Lung (tissue), 12 donors: ENCODE data around the gene COQ3. TPM values are rescaled to one million over a fixed set of nuclear protein-coding genes. Genes with fewer than 3 reads are reported as not detected.

ENCODE experiments used
- ATAC-seq: fragments of 200-7000 bp; cut with Tn5 transposase; one replicate; pipeline ENCODE4 v1.9.1; 2020; ENCODE audit warnings: moderate number of reproducible peaks; ENCODE audit not compliant: insufficient read depth, low FRiP score
- DNase-seq, 3 donors: peaks; one replicate each; pipeline ENCODE4 v3.0.0-alpha.2; 2013 to 2017
- H3K27ac ChIP-seq, 2 donors: one replicate each; pipeline ENCODE4 v1.5.1; 2013; ENCODE audit warnings: mild to moderate bottlenecking in 2 of 2, moderate library complexity in 2 of 2, control low read depth in 1 of 2, inconsistent platforms in 1 of 2, low read depth in 1 of 2, low read length in 1 of 2
- H3K27me3 ChIP-seq, 3 donors: one replicate each; pipeline ENCODE4 v1.5.1; 2013; ENCODE audit warnings: low read length in 2 of 3; ENCODE audit not compliant: control insufficient read depth in 3 of 3, insufficient read depth in 3 of 3
- H3K36me3 ChIP-seq, 4 donors: one replicate each; pipeline ENCODE4 v1.5.1; 2013; ENCODE audit warnings: low read length in 4 of 4, mild to moderate bottlenecking in 1 of 4, moderate library complexity in 1 of 4; ENCODE audit not compliant: control insufficient read depth in 4 of 4, insufficient read depth in 4 of 4
- H3K4me1 ChIP-seq, 5 donors: one replicate each; pipeline ENCODE4 v1.5.1; 2013; ENCODE audit warnings: low read length in 5 of 5, mild to moderate bottlenecking in 2 of 5, moderate library complexity in 1 of 5; ENCODE audit not compliant: control insufficient read depth in 5 of 5, insufficient read depth in 5 of 5
- H3K4me3 ChIP-seq: one replicate; pipeline ENCODE4 v1.5.1; 2013; ENCODE audit warnings: mild to moderate bottlenecking, control low read depth, moderate library complexity
- H3K9ac ChIP-seq, 2 donors: one replicate each; pipeline ENCODE4 v1.5.1; 2013; ENCODE audit warnings: low read length in 2 of 2, control low read depth in 1 of 2; ENCODE audit not compliant: insufficient read depth in 1 of 2
- H3K9me3 ChIP-seq, 4 donors: one replicate each; pipeline ENCODE4 v1.5.1; 2013; ENCODE audit warnings: low read length in 3 of 4, mild to moderate bottlenecking in 1 of 4, moderate library complexity in 1 of 4; ENCODE audit not compliant: control insufficient read depth in 4 of 4, insufficient read depth in 3 of 4
- WGBS, 2 donors: extraction: QIAGEN DNeasy Blood & Tissue Kit; methylation state at CpG; one replicate each; pipeline ENCODE4 v1.1.7; 2013; 5-methylcytosine and 5-hydroxymethylcytosine counted together
- polyA plus RNA-seq, 2 donors: library from polyadenylated mRNA; stranded (reverse); fragments of 200-250 nt; gene quantifications; one replicate each; pipeline ENCODE4 v1.2.1, GENCODE V29; 2013
- total RNA-seq, 2 donors: library from RNA; depleted of rRNA in 1 of 2; stranded (reverse); fragments of >200 nt in 1 of 2; gene quantifications; one replicate each; pipeline ENCODE4 v1.2.1, GENCODE V29; 2014 to 2021
- TF ChIP-seq, protein P1 (sequence below): IDR thresholded peaks from 2 replicates; pipeline ENCODE4 v1.5.1; 2012; ENCODE audit warnings: mild to moderate bottlenecking; ENCODE audit errors: control extremely low read depth, extremely low read depth
- donor health status: control.
- donor health status: control.
- donor health status: Bipolar disorder and iron deficiency.
- donor health status: healthy.
- donor health status: DM: yes; HTN: yes; CAD: no.

The COQ3 gene
- total and polyA plus RNA-seq, 4 donors = 2.8 to 11.7 (median 5.9) TPM

DNA sequence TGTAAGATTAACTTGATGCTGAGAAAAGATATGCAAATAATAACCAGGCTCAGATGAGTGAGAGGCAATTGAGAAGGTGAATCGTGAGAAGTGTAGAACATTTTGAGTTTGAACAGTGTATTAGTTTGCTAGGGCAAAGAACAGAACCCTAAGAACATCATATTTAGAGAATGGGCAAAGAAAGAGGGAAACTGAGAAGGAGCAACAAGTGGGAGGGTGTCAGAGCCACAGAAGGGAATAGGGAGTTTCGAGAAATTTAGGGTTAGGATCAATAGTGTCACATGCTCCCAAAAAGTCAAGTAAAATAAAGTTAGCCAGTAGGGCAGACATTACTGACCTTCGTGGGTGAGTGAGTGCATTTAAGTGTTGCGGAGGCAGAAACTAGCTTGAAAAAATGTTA, 39.0 kb downstream of the COQ3 start:
- no peak overlapping the region for H3K4me3 ChIP-seq
- no peak for ATAC-seq
- H3K36me3 ChIP-seq = no peaks in the 10 kb centered on the region
- no peak overlapping the region for H3K9ac ChIP-seq
- DNase-seq = no peak
- WGBS, 2 donors = 75 to 76% methylated on average over 4 of the region's 4 CpGs
- peaks cover 0 to 8% (median 0%) of the 10 kb centered on the region in 3 donors for H3K27me3 ChIP-seq
- no peaks in the 10 kb centered on the region for H3K9me3 ChIP-seq
- peaks cover 0 to 5% (median 0%) of the 10 kb centered on the region in 5 donors for H3K4me1 ChIP-seq
- TF ChIP-seq, protein P1, sequence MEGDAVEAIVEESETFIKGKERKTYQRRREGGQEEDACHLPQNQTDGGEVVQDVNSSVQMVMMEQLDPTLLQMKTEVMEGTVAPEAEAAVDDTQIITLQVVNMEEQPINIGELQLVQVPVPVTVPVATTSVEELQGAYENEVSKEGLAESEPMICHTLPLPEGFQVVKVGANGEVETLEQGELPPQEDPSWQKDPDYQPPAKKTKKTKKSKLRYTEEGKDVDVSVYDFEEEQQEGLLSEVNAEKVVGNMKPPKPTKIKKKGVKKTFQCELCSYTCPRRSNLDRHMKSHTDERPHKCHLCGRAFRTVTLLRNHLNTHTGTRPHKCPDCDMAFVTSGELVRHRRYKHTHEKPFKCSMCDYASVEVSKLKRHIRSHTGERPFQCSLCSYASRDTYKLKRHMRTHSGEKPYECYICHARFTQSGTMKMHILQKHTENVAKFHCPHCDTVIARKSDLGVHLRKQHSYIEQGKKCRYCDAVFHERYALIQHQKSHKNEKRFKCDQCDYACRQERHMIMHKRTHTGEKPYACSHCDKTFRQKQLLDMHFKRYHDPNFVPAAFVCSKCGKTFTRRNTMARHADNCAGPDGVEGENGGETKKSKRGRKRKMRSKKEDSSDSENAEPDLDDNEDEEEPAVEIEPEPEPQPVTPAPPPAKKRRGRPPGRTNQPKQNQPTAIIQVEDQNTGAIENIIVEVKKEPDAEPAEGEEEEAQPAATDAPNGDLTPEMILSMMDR = no peak
- no peak overlapping the region for H3K27ac ChIP-seq

DNA sequence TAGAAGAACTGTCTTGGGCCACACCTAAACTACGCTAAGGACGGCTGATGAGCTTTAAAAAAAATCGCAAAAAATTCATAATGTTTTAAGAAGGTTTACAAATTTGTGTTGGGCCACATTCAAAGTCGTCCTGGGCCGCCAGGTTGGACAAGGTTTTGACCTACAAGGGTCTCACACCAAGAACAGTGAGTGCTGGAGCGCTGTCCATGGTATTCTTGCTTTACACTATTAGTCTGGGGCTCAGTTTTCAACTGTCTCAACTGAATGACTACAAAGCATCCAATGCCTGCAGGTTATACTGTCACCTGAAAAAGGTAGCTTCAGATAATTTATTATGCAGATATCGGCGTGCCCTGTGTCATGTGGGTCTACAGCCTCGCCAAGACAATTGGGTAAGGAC, 40.9 kb downstream of the COQ3 start:
- Histone ChIP-seq H3K4me3 (no peak overlapping the region), H3K27ac (no peak overlapping the region), H3K36me3 (no peaks in the 10 kb centered on the region), H3K9me3 (no peaks in the 10 kb centered on the region), H3K9ac (no peak overlapping the region), H3K27me3 (peaks cover 0 to 8% (median 3%) of the 10 kb centered on the region in 3 donors), H3K4me1 (peaks cover 0 to 16% (median 0%) of the 10 kb centered on the region in 5 donors)
- TF ChIP-seq, protein P1 = no peak
- peak in 2 of 3 donors; percentile 9 to 44 for DNase-seq
- no peak for ATAC-seq
- WGBS, 2 donors = 75 to 78% methylated on average over 9 of the region's 9 CpGs

DNA sequence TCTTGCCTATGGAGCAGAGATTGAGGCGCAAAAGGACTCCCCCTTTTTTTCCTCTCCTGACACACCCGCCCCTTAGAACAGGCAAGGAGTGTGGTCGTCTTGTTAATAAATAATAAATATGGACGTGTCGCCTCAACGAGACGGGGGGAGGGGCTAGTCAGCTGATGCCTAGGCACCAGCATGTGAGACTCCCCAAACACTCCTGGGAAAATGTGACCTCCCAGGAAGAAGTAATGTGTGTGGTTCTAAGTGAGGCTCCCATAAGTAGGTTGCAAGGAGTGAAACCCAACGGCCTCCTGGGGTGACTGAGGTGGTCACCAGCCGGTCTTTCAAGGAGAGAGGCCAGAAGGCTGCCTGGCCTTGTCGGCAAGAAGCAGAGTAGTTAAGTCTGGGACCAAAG, 43.4 kb downstream of the COQ3 start:
- no peaks in the 10 kb centered on the region for H3K9me3 ChIP-seq
- 25 to 26% methylated on average over 10 of the region's 10 CpGs for WGBS, 2 donors
- no peak overlapping the region for H3K9ac ChIP-seq
- no peak for ATAC-seq
- TF ChIP-seq, protein P1 = no peak
- H3K4me3 ChIP-seq = no peak overlapping the region
- peaks cover 0 to 3% (median 3%) of the 10 kb centered on the region in 3 donors for H3K27me3 ChIP-seq
- peaks cover 0 to 16% (median 0%) of the 10 kb centered on the region in 5 donors for H3K4me1 ChIP-seq
- H3K36me3 ChIP-seq = no peaks in the 10 kb centered on the region
- DNase-seq = peak; percentile 39 to 49 (median 41)
- no peak overlapping the region for H3K27ac ChIP-seq
